GM20431 (cell line): ENCODE results near the gene POU2F1.

ENCODE experiments used
- in situ Hi-C: fragments of 300-500 bp; cut with MseI, MboI; formaldehyde crosslinking; loops from one replicate; pipeline ENCODE4 v1.15.0; 2020; ENCODE audit warnings: low sequenced_read_pairs; ENCODE audit not compliant: unreplicated experiment

POU2F1 gene

GRCh38 chr1:167452483-167452882 is 231.8 kb downstream of the POU2F1 start:
- in situ Hi-C loops, result no loop called here

- in situ Hi-C loops, result no loop called here
Measured at GRCh38 chr1:167453123-167453522, 232.4 kb downstream of the POU2F1 start.

GRCh38 chr1:167454304-167454893 is 233.7 kb downstream of the POU2F1 start:
- in situ Hi-C loops, result no loop called here

GRCh38 chr1:167454894-167455785 is 234.5 kb downstream of the POU2F1 start:
- in situ Hi-C loops, result no loop called here

GRCh38 chr1:167455786-167456446 is 235.2 kb downstream of the POU2F1 start:
- in situ Hi-C loops, result no loop called here

GRCh38 chr1:167456524-167456923 is 235.8 kb downstream of the POU2F1 start:
- in situ Hi-C loops, result no loop called here

GRCh38 chr1:167456926-167457325 is 236.2 kb downstream of the POU2F1 start:
- in situ Hi-C loops, result no loop called here

GRCh38 chr1:167457936-167458584 is 237.4 kb downstream of the POU2F1 start:
- in situ Hi-C loops, result no loop called here

GRCh38 chr1:167460836-167461235 is 240.2 kb downstream of the POU2F1 start:
- in situ Hi-C loops, result no loop called here

- in situ Hi-C loops, result no loop called here
Measured at GRCh38 chr1:167462341-167462740, 241.7 kb downstream of the POU2F1 start.

- in situ Hi-C loops, result no loop called here
Measured at GRCh38 chr1:167463080-167463479, 242.4 kb downstream of the POU2F1 start.

GRCh38 chr1:167463875-167464575 is 243.3 kb downstream of the POU2F1 start:
- in situ Hi-C loops, result no loop called here

- in situ Hi-C loops, result no loop called here
Measured at GRCh38 chr1:167465018-167465417, 244.3 kb downstream of the POU2F1 start.

GRCh38 chr1:167465743-167466142 is 245.1 kb downstream of the POU2F1 start:
- in situ Hi-C loops, result no loop called here

GRCh38 chr1:167467126-167467710 is 246.5 kb downstream of the POU2F1 start:
- in situ Hi-C loops, result no loop called here

- in situ Hi-C loops, result no loop called here
Measured at GRCh38 chr1:167467752-167468151, 247.1 kb downstream of the POU2F1 start.

- in situ Hi-C loops, result no loop called here
Measured at GRCh38 chr1:167469280-167469965, 248.7 kb downstream of the POU2F1 start.

GRCh38 chr1:167471568-167471967 is 250.9 kb downstream of the POU2F1 start:
- in situ Hi-C loops, result no loop called here
